Natural killer cell (primary cell): ENCODE data around the gene MPP1. TPM values are rescaled to one million over a fixed set of nuclear protein-coding genes. Genes with fewer than 3 reads are reported as not detected.

Source experiments
- ATAC-seq, 3 donors: fragments of 150-1000 bp in 2 of 3; fragments of 200-7000 bp in 1 of 3; cut with Tn5 transposase; 1 replicate in 1 of 3; 2 replicates in 2 of 3; pipeline ENCODE4 v1.10.0; 2021; ENCODE audit warnings: mild to moderate bottlenecking in 2 of 3, moderate library complexity in 2 of 3
- DNase-seq, 2 donors: peaks; one replicate each; pipeline versions ENCODE4 v3.0.0 to v3.0.0-alpha.2; 2013 to 2021; ENCODE audit warnings: mixed read lengths in 1 of 2
- H3K27ac ChIP-seq: one replicate; pipeline ENCODE4 v1.5.1; 2013; ENCODE audit warnings: mild to moderate bottlenecking, low read length
- H3K27me3 ChIP-seq: one replicate; pipeline ENCODE4 v1.6.1; 2013; ENCODE audit warnings: low read length; ENCODE audit not compliant: control insufficient read depth, insufficient read depth
- H3K36me3 ChIP-seq: one replicate; pipeline ENCODE4 v1.6.1; 2013; ENCODE audit warnings: low read length; ENCODE audit not compliant: control insufficient read depth, insufficient read depth
- H3K4me1 ChIP-seq: one replicate; pipeline ENCODE4 v1.6.1; 2013; ENCODE audit warnings: low read length; ENCODE audit not compliant: control insufficient read depth, insufficient read depth
- H3K4me3 ChIP-seq: one replicate; pipeline ENCODE4 v1.5.1; 2013; ENCODE audit warnings: low read length
- H3K9me3 ChIP-seq: one replicate; pipeline ENCODE4 v1.6.1; 2013; ENCODE audit warnings: low read length; ENCODE audit not compliant: control insufficient read depth, insufficient read depth
- H3K27ac Mint-ChIP-seq, 2 donors: one replicate each; pipeline ENCODE4 v1.8.0; 2022; ENCODE audit warnings: mild to moderate bottlenecking in 2 of 2, mixed read lengths in 2 of 2, moderate library complexity in 1 of 2
- H3K27me3 Mint-ChIP-seq, 2 donors: one replicate each; pipeline ENCODE4 v1.8.0; 2022; ENCODE audit warnings: low read depth in 2 of 2, mixed read lengths in 2 of 2
- H3K36me3 Mint-ChIP-seq: one replicate; pipeline ENCODE4 v1.8.0; 2022; ENCODE audit warnings: mixed read lengths
- H3K4me1 Mint-ChIP-seq, 2 donors: one replicate each; pipeline ENCODE4 v1.8.0; 2022; ENCODE audit warnings: mixed read lengths in 2 of 2
- H3K4me3 Mint-ChIP-seq: one replicate; pipeline ENCODE4 v1.8.0; 2022; ENCODE audit warnings: mild to moderate bottlenecking, moderate library complexity, mixed read lengths
- H3K9me3 Mint-ChIP-seq, 2 donors: one replicate each; pipeline ENCODE4 v1.8.0; 2022; ENCODE audit warnings: mixed read lengths in 2 of 2
- WGBS: methylation state at CpG from one replicate; pipeline ENCODE4 v1.1.7; 2013; ENCODE audit warnings: missing lambda C conversion rate; ENCODE audit not compliant: insufficient coverage; 5-methylcytosine and 5-hydroxymethylcytosine counted together
- intact Hi-C: fragments of 100-400 bp; cut with micrococcal nuclease; formaldehyde crosslinking; loops from one replicate; pipeline ENCODE4 v1.14.2; 2022
- total RNA-seq, 4 donors: library from RNA; stranded (reverse); fragments of 120-200 nt in 1 of 4; gene quantifications; one replicate each; pipeline versions ENCODE4 v1.2.3 to v1.2.4, GENCODE V29; 2013 to 2022
- TF ChIP-seq, protein P1 (sequence below): fragments of 200-600 bp; IDR thresholded peaks from one replicate; pipeline ENCODE4 v1.8.0; 2022; ENCODE audit warnings: antibody characterized with exemption

The MPP1 gene
- total RNA-seq, 3 donors from 2014 or later (not counting 1 experiment from before 2014, with no cell fraction given), result 20.8 to 36.7 (median 27.0) TPM

DNA sequence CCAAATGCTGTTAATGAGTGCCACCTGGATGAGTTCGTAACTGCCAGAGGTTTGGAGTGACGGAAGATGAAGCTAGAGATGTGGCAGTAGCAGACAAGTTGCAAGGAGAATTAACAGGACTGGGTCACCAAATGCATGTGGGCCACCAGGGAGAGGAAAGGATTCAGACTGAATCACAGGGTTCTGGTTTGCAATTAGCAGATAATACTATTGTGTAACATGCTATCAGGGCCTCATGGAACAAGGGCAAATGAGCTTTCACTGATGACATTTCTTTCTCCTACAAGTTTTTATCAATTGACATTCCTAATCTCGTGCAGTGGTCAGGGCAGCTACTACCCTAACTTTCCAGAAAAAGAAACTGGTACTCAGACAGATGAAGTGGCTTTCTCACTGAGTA, 75.8 kb downstream of the MPP1 start:
- peak overlapping the region; percentile 92 for H3K27ac ChIP-seq
- intact Hi-C loops, result no loop called here

More for the DNA sequence above, 75.8 kb downstream of the MPP1 start:
- ATAC-seq (no peak), DNase-seq (no peak)
- Histone ChIP-seq H3K36me3 (no peaks in the 10 kb centered on the region), H3K4me1 (peaks cover 78% of the 10 kb centered on the region), H3K27me3 (no peaks in the 10 kb centered on the region), H3K4me3 (no peak overlapping the region), H3K9me3 (no peaks in the 10 kb centered on the region)
- H3K4me3 Mint-ChIP-seq, result peak overlapping the region; percentile 17
- H3K9me3 Mint-ChIP-seq, result no peaks in the 10 kb centered on the region
- WGBS, result 76% methylated on average over 3 of the region's 3 CpGs
- peaks cover 89 to 93% of the 10 kb centered on the region in 2 donors for H3K4me1 Mint-ChIP-seq
- TF ChIP-seq, protein P1, sequence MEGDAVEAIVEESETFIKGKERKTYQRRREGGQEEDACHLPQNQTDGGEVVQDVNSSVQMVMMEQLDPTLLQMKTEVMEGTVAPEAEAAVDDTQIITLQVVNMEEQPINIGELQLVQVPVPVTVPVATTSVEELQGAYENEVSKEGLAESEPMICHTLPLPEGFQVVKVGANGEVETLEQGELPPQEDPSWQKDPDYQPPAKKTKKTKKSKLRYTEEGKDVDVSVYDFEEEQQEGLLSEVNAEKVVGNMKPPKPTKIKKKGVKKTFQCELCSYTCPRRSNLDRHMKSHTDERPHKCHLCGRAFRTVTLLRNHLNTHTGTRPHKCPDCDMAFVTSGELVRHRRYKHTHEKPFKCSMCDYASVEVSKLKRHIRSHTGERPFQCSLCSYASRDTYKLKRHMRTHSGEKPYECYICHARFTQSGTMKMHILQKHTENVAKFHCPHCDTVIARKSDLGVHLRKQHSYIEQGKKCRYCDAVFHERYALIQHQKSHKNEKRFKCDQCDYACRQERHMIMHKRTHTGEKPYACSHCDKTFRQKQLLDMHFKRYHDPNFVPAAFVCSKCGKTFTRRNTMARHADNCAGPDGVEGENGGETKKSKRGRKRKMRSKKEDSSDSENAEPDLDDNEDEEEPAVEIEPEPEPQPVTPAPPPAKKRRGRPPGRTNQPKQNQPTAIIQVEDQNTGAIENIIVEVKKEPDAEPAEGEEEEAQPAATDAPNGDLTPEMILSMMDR, result no peak
- no peaks in the 10 kb centered on the region for H3K27me3 Mint-ChIP-seq
- peak overlapping the region; percentile 86 to 87 for H3K27ac Mint-ChIP-seq
- H3K36me3 Mint-ChIP-seq, result no peaks in the 10 kb centered on the region

Other genes with a start within 250 kb of the MPP1 start
- not detected for gene CTAG1A, start 220.4 kb downstream of the MPP1 start, total RNA-seq
- not detected for gene CTAG1B, start 186.2 kb downstream of the MPP1 start, total RNA-seq
- gene CTAG2, start 151.9 kb downstream of the MPP1 start, total RNA-seq, result not detected
- gene GAB3, start 54.4 kb downstream of the MPP1 start, total RNA-seq, result 10 to 100 TPM; 55.6 to 89.8 (median 77.4) TPM
- 10 to 100 TPM; 41.8 to 54.3 (median 53.9) TPM for gene DKC1, start 42.6 kb downstream of the MPP1 start, total RNA-seq
- gene SMIM9, start 29.2 kb upstream of the MPP1 start, total RNA-seq, result not detected
- gene F8A1, start 80.9 kb upstream of the MPP1 start, total RNA-seq, result 10 to 100 TPM; 12.0 to 32.9 (median 12.4) TPM
- 1 to 10 TPM; 1.4 to 4.6 (median 2.8) TPM for gene F8, start 217.2 kb upstream of the MPP1 start, total RNA-seq
- gene FUNDC2, start 221.4 kb upstream of the MPP1 start, total RNA-seq, result 10 to 100 TPM; 49.7 to 52.9 (median 52.1) TPM